Erythroblast (primary cell): Measurements from ENCODE around the gene KIRREL1.

Source experiments
- GATA1 ChIP-seq: IDR thresholded peaks from 2 replicates; pipeline ENCODE4 v1.6.1; 2011; ENCODE audit warnings: low read depth, mild to moderate bottlenecking, control low read depth, low read length, moderate library complexity
- POLR2A ChIP-seq: IDR thresholded peaks from 2 replicates; pipeline ENCODE4 v1.6.1; 2011; ENCODE audit warnings: mild to moderate bottlenecking, low read length

GRCh38 chr1:158058237-158058985 is 65.0 kb downstream of the KIRREL1 start:
- TF ChIP-seq POLR2A (no peak), GATA1 (no peak)
